GM12892 (cell line): ENCODE results near the gene LDB3.

Experiments
- DNase-seq: peaks from one replicate; pipeline ENCODE4 v3.0.0; 2011; ENCODE audit not compliant: insufficient read length
- FAIRE-seq: peaks from 2 replicates; lab custom pipeline; 2011; peaks lifted over from hg19 to GRCh38; lab: Jason Lieb, UNC
- POLR2A ChIP-seq: IDR thresholded peaks from 2 replicates; pipeline ENCODE4 v1.6.1; 2011; ENCODE audit warnings: low read depth, low read length, control low read depth
- POLR2AphosphoS5 ChIP-seq: IDR thresholded peaks from 2 replicates; pipeline ENCODE4 v1.6.1; 2011; ENCODE audit warnings: low read depth, low read length, control low read depth
- TAF1 ChIP-seq: IDR thresholded peaks from 2 replicates; pipeline ENCODE4 v1.6.1; 2011; ENCODE audit warnings: low read depth, mild to moderate bottlenecking, control low read depth, low read length, borderline replicate concordance

Gene LDB3

DNA sequence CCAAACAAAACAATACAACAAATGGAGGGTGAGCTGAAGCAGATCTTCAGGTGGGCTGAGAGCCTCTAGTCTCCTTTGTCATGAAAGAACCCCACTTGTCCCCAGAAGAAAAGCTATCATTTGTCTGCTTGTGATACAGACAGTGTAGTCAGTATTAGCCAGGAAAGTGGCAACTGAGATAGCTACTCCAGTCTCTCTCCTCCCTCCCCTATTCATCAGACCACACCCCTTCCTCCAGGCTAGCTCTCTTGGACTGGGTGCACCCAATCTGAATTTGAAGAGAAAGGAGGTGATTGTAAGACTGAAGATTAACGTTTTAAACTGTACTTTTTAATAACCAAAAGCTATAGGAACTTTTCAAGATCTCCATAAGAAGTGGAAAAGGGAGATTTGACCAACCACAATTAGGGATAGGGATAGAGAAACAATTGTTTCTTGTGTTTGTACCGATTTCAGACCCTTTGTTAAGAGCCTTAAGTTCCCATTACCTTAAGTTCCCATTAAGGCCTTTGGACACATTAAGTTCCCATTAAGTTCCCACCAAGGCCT, 102.2 kb downstream of the LDB3 start:
- TF ChIP-seq TAF1: no peak
- no peak for TF ChIP-seq POLR2A
- TF ChIP-seq POLR2AphosphoS5: no peak
- FAIRE-seq (no peak), DNase-seq (no peak)

GRCh38 chr10:86773498-86773897, 105.2 kb downstream of the LDB3 start:
- TF ChIP-seq POLR2AphosphoS5 (no peak), POLR2A (no peak), TAF1 (no peak)
- DNase-seq (no peak), FAIRE-seq (no peak)

- FAIRE-seq: peak; percentile 74
- no peak for DNase-seq
- no peak for TF ChIP-seq POLR2AphosphoS5
Measured at GRCh38 chr10:86775056-86775869, 107.0 kb downstream of the LDB3 start.

DNA sequence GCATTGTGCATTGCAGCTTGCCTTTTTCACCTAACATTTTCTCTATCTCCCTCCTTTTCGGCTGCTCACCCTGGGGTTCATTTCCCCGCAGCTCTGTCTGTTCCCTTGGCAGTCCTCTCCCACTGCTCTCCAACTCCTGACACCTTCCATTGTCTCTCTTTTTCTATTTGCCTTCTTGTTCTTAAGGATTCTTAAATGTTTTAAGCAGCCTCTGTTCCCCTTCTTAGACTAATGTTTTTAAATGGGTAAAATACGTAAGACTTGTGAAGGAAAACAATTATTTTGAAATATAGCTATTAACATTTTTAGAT, 107.5 kb downstream of the LDB3 start:
- no peak for FAIRE-seq
- TF ChIP-seq POLR2A (no peak), TAF1 (no peak), POLR2AphosphoS5 (no peak)
- DNase-seq: no peak

DNA sequence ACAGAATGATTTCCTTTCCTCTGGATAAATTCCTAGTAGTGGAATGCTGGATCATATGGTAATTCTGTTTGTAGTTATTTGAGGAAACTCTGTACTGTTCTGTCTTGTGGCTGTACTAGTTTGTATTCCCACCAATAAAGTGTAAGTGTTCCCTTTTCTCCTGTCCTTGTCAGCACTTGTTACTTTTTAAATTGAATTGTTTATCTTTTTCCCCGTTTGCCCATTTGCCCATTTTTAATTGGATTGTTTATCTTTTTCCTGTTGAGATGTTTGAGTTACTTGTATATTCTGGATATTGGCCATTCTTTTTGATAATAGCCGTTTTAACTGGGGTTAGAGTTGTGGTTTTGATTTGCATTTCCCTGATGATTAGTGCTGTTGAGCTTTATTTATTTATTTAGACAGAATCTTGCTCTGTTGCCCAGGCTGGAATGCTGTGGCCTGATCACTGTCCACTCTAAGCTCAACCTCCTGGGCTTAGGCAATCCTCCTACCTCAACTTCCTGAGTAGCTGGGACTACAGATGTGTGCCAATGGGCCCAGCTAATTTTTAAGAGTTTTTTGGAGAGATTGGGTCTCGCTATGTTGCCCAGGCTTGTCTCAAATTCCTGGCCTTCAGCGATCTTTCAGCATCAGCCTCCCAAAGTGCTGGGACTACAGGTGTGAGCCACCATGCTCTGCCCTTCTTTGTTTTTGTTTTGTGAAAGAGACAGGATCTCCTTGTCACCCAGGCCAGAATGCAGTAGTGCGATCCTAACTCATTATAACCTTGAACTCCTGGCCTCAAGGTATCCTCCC, 111.1 kb downstream of the LDB3 start:
- no peak for DNase-seq
- FAIRE-seq: no peak
- TF ChIP-seq POLR2AphosphoS5 (no peak), POLR2A (no peak), TAF1 (no peak)

DNA sequence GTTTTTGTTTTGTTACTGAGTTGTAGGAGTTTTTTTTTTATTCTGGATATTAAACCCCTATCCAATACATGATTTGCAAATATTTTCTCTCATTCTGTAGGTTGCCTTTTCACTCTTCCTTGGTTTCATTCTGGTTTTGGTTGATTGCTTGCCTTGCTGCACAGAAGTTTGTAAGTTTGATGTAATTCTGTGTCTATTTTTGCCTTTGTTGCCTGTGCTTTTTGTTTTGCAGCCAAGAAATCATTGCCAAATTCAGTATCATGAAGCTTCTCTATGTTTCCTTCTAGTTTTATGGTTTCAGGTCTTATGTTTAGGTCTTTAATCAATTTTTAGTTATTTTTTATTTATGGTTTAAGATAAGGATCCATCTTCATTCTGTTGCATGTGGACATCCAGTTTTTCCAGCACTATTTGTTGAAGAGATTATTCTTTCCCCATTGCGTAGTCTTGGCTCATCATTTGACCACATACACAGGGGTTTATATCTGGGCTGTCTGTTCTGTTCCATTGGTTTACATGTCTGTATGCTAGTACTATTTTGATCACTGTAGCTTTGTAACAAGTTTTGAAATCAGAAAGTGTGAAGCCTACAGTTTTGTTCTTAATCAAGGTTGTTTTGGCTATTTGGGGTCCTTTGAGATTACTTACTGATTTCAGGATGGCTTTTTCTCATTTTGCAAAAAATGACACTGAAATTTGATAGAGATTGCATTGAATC, 114.5 kb downstream of the LDB3 start:
- DNase-seq (no peak), FAIRE-seq (peak; percentile 24)
- TF ChIP-seq POLR2A: no peak
- no peak for TF ChIP-seq TAF1

DNA sequence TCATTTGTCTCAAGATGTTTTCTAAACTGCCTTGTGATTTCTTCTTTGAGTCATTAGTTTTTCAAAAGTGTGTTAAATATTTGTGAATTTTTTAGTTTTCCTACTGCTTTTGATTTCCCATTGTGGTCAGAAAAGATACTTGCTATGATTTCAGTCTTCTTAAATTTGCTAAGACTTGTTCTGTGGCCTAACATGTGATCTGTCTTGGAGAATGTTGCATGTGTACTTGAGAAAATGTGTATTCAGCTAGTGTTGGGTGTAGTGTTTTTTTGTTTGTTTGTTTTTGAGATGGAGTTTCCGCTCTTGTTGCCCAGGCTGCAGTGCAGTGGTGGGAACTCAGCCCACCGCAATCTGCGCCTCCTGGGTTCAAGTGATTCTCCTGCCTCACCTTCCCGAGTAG, 116.7 kb downstream of the LDB3 start:
- TF ChIP-seq POLR2A (no peak), TAF1 (no peak), POLR2AphosphoS5 (no peak)
- DNase-seq: no peak
- FAIRE-seq: peak; percentile 69
